ENCODE data around the gene CNOT11. TPM values are rescaled to one million over a fixed set of nuclear protein-coding genes. Genes with fewer than 3 reads are reported as not detected.

The CNOT11 gene
- 36.1 to 54.2 TPM (median 40.6 TPM) in 5 replicates for total RNA-seq (2022; extraction: Qiagen RNA extraction)

GRCh38 chr2:101252408-101253012 is at the start of gene CNOT11:
Gene CNOT11, plus strand, starts transcription at chr2:101252886. Its CDS starts 79 bp downstream, at chr2:101252965.

GRCh38 chr2:101308432-101309210 is 55.9 kb downstream of the CNOT11 start, which contains the start of gene RNF149:
Gene RNF149, minus strand, starts transcription at chr2:101308701. Its CDS starts 113 bp downstream, at chr2:101308588.

Other genes with a start within 250 kb of the CNOT11 start
- 51.4 to 78.5 TPM (median 73.8 TPM) in 5 replicates for gene TBC1D8, start 101.5 kb upstream of the CNOT11 start, total RNA-seq (2022; extraction: Qiagen RNA extraction)
- gene RNF149, start 55.8 kb downstream of the CNOT11 start, total RNA-seq (2022; extraction: Qiagen RNA extraction) = 37.0 to 48.0 TPM (median 42.1 TPM) in 5 replicates
- 6.9 to 11.3 TPM (median 10.2 TPM) in 5 replicates for gene CREG2, start 134.6 kb downstream of the CNOT11 start, total RNA-seq (2022; extraction: Qiagen RNA extraction)
- not detected in 5 replicates for gene RFX8, start 222.2 kb downstream of the CNOT11 start, total RNA-seq (2022; extraction: Qiagen RNA extraction)

All from A549 treated with CORT108297 at 1 μM for 4 hours (cell line).